ENCODE results near the gene KCTD19.

KCTD19 gene

DNA sequence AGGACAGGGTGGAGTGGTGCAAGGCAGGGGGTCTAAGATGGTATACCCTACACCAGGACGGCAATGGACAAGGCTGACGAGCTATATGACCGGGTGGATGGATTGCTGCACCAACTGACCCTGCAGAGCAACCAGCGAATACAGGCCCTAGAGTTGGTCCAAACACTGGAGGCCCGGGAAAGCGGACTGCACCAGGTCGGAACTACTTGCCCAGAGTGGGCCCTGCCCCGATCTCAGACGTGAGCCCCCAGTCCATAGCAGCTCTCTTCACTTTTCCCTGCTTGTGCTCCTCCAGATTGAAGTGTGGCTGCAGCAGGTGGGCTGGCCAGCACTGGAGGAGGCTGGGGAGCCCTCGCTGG is 44.1 kb downstream of the KCTD19 start:
- H3K4me3 ChIP-seq (ENCODE audit: low read depth, low read length) = no peak overlapping the region
- in situ Hi-C loops (cut with HindIII; ENCODE audit: low sequenced_read_pairs) = loop anchor here (5.0 kb wide), 1 partner anchor 85 kb away; no protein-coding TSS in a partner anchor
- no peak for TF ChIP-seq CTCF (IDR thresholded peaks at IDR 0.05; ENCODE audit: low read depth, low read length, missing control alignments)
- DNase-seq (ENCODE audit: low read depth) = no peak

DNA sequence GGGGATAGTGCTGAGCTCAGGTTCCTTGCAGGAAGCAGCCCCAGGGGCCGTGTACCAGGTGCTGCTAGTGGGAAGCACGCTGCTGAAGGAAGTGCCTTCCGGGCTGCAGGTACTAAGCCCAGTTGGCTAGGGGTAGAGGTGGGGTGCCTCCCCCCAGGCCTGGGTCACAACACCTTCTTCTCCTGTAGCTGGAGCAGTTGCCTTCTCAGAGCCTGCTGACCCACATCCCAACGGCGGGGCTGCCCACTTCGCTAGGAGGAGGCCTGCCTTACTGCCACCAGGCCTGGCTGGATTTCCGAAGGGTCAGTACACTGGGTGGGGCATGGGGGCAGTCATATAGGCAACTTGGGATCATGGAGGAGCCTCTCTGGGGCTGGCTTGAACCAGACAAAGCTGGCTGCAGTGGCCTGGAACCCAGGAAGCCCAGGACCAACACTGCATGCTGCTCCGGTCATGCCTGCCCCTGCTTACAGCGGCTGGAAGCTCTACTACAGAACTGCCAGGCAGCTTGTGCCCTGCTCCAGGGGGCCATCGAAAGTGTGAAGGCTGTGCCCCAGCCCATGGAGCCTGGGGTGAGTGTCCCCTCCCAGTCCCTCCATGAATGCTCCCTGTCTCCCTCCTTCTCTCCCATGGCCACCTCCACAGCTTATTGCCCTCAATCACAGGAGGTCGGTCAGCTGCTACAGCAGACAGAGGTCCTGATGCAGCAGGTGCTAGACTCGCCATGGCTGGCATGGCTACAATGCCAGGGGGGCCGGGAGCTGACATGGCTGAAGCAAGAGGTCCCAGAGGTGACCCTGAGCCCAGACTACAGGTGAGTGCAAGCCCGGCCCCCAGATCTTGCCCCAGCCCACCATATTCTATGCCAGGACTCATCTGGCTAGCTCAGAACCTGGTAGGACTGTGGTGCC is 44.8 kb downstream of the KCTD19 start:
- H3K4me3 ChIP-seq (ENCODE audit: low read depth, low read length) = no peak overlapping the region
- DNase-seq (ENCODE audit: low read depth) = no peak
- in situ Hi-C loops (cut with HindIII; ENCODE audit: low sequenced_read_pairs) = loop anchor here (5.0 kb wide), 1 partner anchor 86 kb away; no protein-coding TSS in a partner anchor
- TF ChIP-seq CTCF (IDR thresholded peaks at IDR 0.05; ENCODE audit: low read depth, low read length, missing control alignments) = no peak

- in situ Hi-C loops (cut with HindIII; ENCODE audit: low sequenced_read_pairs) = loop anchor here (5.0 kb wide), 1 partner anchor 87 kb away; no protein-coding TSS in a partner anchor
- TF ChIP-seq CTCF (IDR thresholded peaks at IDR 0.05; ENCODE audit: low read depth, low read length, missing control alignments) = no peak
- H3K4me3 ChIP-seq (ENCODE audit: low read depth, low read length) = no peak overlapping the region
- DNase-seq (ENCODE audit: low read depth) = no peak
These were observed 46.2 kb downstream of the KCTD19 start for GRCh38 chr16:67280090-67281015.

DNA sequence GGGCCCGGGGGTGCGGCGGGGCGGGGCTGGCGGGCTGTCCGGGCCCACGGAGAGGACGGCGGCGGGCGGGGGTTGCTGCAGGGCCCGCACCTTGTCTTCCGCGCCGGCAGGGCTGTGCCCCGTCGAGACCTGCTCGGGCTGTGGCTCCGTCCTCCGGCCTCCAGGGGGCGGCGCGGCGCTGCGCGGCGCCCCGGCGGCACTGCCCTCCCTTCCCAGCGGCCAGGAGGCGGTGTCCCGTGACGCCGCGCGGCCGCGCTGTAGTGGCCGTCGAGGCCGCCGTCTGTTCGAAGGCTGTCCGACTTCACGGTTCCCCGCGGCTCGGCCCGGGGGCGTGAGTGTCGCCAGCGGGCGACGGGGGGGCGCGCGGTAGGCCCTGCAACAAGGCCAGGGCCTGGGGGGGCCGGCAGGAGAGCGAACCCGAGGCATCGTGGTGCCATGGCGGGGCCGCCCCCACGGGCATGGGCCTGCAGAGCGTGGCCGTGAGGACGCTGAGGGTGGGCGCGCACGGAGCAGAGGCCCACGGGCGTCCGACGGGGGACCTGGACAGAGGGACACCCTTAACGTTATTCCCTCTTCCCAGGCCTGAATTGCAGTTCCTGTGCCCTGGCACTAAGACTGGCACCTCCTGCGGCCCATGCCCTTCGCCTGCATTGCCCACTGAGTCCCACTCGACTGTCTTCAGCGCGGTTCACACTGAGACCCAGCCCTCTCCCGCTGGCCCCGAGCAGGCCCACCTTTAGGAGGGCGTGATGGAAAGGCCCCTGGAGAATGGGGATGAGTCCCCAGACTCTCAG is 47.0 kb downstream of the KCTD19 start, which contains the start of gene PLEKHG4:
PLEKHG4 (plus strand) TSS at position 237 of the 794 bp plus-strand sequence; CDS start at position 750, 513 bp downstream.
- no peak for DNase-seq (ENCODE audit: low read depth)
- peak within 1 kb of the TSS; percentile 44 for H3K4me3 ChIP-seq (ENCODE audit: low read depth, low read length)
- TF ChIP-seq CTCF (IDR thresholded peaks at IDR 0.05; ENCODE audit: low read depth, low read length, missing control alignments) = peak; percentile 47
- in situ Hi-C loops (cut with HindIII; ENCODE audit: low sequenced_read_pairs) = loop anchor here (5.0 kb wide), 1 partner anchor 88 kb away; no protein-coding TSS in a partner anchor

GRCh38 chr16:67278773-67279295 is 47.7 kb downstream of the KCTD19 start:
- DNase-seq (ENCODE audit: low read depth) = no peak
- in situ Hi-C loops (cut with HindIII; ENCODE audit: low sequenced_read_pairs) = no loop called here
- peak overlapping the region; percentile 44 for H3K4me3 ChIP-seq (ENCODE audit: low read depth, low read length)
- TF ChIP-seq CTCF (IDR thresholded peaks at IDR 0.05; ENCODE audit: low read depth, low read length, missing control alignments) = peak; percentile 42
